Measurements from ENCODE around the gene ETFA.

ETFA gene

DNA sequence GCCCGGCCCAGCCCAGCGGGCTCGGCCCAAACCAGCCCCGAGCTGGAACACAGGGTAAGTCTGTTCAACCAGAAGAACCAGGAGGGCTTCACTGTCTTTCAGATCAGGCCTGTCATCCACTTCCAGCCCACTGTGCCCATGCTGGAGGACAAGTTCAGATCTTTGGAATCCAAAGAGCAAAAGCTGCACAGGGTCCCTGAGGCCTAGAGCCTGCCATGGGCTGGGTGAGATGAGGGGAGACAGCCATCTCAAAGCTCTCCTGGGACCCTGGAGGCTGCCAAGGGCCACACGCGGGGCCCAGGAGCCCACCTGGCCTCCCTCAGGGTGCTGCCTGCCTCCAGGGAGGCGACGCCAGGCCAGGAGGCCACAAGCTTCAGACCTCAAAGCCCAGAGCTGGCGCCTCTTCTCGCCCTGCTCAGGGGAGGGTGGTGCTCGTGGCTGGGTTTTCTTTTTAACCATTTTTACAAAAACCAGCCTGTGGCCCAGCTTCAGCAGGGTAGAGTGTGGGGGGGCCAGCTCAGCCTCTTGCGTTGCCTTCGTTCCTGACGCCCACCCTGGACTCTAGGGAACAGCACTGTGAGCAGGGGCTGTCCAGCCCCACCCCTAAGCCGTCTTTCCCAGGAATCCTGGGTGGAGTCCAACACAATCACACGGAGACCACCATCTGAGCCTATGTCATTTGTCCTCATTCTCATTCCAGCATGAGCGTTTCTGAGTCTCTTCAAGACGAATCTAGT lies 107.0 kb downstream of the ETFA start:
- Histone ChIP-seq H3K9ac (ENCODE audit: low read length) (no peak overlapping the region), H3K9me2 (ENCODE audit: low read depth, low read length) (no peaks in the 10 kb centered on the region), H3K9me3 (ENCODE audit: low read length) (no peaks in the 10 kb centered on the region), H3F3A (ENCODE audit: insufficient read depth, low read length) (no peaks in the 10 kb centered on the region), H3K4me1 (ENCODE audit: insufficient read depth, low read length, severe bottlenecking) (no peaks in the 10 kb centered on the region), H3K27ac (ENCODE audit: low read depth, low read length, poor library complexity, severe bottlenecking) (no peak overlapping the region), H3K79me2 (ENCODE audit: insufficient read depth, low read length) (no peaks in the 10 kb centered on the region), H3K36me3 (ENCODE audit: insufficient read depth, low read length) (peaks cover 10% of the 10 kb centered on the region; the same call in 1 of the 2 replicates), H3K4me3 (ENCODE audit: low read depth, low read length, poor library complexity, severe bottlenecking) (no peak overlapping the region), H3K4me2 (ENCODE audit: low read length) (no peak overlapping the region), H4K20me1 (ENCODE audit: insufficient read depth, low read length) (no peaks in the 10 kb centered on the region), H2AFZ (ENCODE audit: low read length) (no peak overlapping the region), H3K27me3 (ENCODE audit: insufficient read depth, low read length) (no peaks in the 10 kb centered on the region)
- TF ChIP-seq, protein P1, sequence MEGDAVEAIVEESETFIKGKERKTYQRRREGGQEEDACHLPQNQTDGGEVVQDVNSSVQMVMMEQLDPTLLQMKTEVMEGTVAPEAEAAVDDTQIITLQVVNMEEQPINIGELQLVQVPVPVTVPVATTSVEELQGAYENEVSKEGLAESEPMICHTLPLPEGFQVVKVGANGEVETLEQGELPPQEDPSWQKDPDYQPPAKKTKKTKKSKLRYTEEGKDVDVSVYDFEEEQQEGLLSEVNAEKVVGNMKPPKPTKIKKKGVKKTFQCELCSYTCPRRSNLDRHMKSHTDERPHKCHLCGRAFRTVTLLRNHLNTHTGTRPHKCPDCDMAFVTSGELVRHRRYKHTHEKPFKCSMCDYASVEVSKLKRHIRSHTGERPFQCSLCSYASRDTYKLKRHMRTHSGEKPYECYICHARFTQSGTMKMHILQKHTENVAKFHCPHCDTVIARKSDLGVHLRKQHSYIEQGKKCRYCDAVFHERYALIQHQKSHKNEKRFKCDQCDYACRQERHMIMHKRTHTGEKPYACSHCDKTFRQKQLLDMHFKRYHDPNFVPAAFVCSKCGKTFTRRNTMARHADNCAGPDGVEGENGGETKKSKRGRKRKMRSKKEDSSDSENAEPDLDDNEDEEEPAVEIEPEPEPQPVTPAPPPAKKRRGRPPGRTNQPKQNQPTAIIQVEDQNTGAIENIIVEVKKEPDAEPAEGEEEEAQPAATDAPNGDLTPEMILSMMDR (IDR thresholded peaks at IDR 0.05; ENCODE audit: low read length) = no peak
- no peak for TF ChIP-seq EZH2 (IDR thresholded peaks at IDR 0.05; ENCODE audit: borderline replicate concordance, low read length)

DNA sequence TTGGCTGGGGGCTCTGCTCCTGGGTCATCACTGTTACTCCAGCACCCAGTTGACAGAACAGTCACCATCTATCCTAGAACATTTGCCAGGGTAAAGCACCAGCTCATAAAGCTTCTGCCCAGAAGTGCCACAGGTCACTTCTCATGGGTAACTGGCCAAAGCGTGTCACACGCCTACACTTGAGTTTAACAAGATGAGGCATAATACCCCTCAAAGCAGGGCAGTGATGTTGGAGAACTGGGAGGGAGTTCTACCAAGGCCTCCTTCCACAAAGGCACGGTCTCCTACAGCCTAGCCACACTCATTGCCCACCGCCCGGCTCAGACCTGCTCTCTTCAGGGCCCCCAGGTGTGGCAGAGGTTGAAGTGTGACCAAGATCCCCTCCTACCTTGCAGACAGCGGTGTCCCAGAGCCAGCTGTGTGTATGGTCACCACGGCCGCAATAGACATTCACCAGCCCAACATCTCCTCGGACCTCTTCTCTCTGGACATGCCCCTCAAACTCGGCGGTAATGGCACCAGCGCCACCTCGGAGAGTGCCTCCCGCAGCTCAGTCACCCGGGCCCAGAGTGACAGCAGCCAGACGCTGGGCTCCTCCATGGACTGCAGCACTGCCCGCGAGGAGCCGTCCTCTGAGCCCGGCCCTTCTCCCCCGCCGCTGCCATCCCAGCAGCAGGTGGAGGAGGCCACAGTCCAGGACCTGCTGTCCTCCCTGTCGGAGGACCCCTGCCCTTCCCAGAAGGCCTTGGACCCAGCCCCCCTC lies 107.7 kb downstream of the ETFA start:
- TF ChIP-seq EZH2 (IDR thresholded peaks at IDR 0.05; ENCODE audit: borderline replicate concordance, low read length) = no peak
- TF ChIP-seq, protein P1 (IDR thresholded peaks at IDR 0.05; ENCODE audit: low read length) = no peak
- H3K4me1 ChIP-seq (ENCODE audit: insufficient read depth, low read length, severe bottlenecking) = no peaks in the 10 kb centered on the region
- H3K9me2 ChIP-seq (ENCODE audit: low read depth, low read length) = no peaks in the 10 kb centered on the region
- H3K9me3 ChIP-seq (ENCODE audit: low read length) = no peaks in the 10 kb centered on the region
- H3K27me3 ChIP-seq (ENCODE audit: insufficient read depth, low read length) = no peaks in the 10 kb centered on the region
- no peak overlapping the region for H2AFZ ChIP-seq (ENCODE audit: low read length)
- no peaks in the 10 kb centered on the region for H3F3A ChIP-seq (ENCODE audit: insufficient read depth, low read length)
- H3K9ac ChIP-seq (ENCODE audit: low read length) = no peak overlapping the region
- no peaks in the 10 kb centered on the region for H3K79me2 ChIP-seq (ENCODE audit: insufficient read depth, low read length)
- no peak overlapping the region for H3K4me3 ChIP-seq (ENCODE audit: low read depth, low read length, poor library complexity, severe bottlenecking)
- no peak overlapping the region for H3K4me2 ChIP-seq (ENCODE audit: low read length)
- no peaks in the 10 kb centered on the region for H4K20me1 ChIP-seq (ENCODE audit: insufficient read depth, low read length)
- H3K27ac ChIP-seq (ENCODE audit: low read depth, low read length, poor library complexity, severe bottlenecking) = no peak overlapping the region
- peaks cover 10% of the 10 kb centered on the region; the same call in 1 of the 2 replicates for H3K36me3 ChIP-seq (ENCODE audit: insufficient read depth, low read length)

DNA sequence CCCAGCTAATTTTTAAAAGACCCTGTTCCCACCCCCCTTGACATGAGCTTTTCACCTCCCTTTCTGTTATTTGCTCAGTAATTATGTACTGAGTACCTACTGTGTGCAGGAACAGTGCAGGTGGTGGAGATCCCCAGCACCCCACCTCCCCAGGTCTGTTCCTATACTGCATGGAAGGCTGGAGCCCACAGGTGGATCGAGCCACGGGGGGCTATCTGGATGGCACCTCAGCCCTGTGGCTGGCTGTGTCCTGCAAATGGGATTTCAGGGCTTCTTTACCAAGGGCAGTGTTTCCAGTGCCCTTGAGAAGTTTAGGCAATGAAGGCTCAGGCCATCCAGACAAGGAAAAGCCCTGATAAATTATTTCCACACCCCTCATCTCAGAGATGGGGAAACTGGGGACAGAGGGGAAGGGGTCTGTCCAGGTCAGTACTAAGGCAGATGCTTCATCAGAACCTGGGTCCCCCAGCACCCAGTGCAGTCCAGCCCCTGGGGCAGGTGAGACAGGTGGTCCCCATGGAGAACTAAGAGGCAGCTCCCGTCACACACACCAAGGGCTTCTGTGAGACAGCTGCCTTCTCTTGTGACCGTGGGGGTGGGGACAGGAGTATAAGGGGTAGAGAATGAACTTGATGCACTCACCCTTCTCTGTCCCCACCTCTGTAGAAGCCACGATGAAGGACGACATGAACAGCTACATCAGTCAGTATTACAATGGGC lies 109.6 kb downstream of the ETFA start:
- Histone ChIP-seq H3K36me3 (ENCODE audit: insufficient read depth, low read length) (no peaks in the 10 kb centered on the region), H2AFZ (ENCODE audit: low read length) (no peak overlapping the region), H3K27ac (ENCODE audit: low read depth, low read length, poor library complexity, severe bottlenecking) (no peak overlapping the region), H3F3A (ENCODE audit: insufficient read depth, low read length) (no peaks in the 10 kb centered on the region), H3K9me3 (ENCODE audit: low read length) (no peaks in the 10 kb centered on the region), H3K4me1 (ENCODE audit: insufficient read depth, low read length, severe bottlenecking) (no peaks in the 10 kb centered on the region), H3K9me2 (ENCODE audit: low read depth, low read length) (no peaks in the 10 kb centered on the region), H3K79me2 (ENCODE audit: insufficient read depth, low read length) (no peaks in the 10 kb centered on the region), H3K4me2 (ENCODE audit: low read length) (no peak overlapping the region), H4K20me1 (ENCODE audit: insufficient read depth, low read length) (no peaks in the 10 kb centered on the region), H3K27me3 (ENCODE audit: insufficient read depth, low read length) (no peaks in the 10 kb centered on the region), H3K9ac (ENCODE audit: low read length) (no peak overlapping the region), H3K4me3 (ENCODE audit: low read depth, low read length, poor library complexity, severe bottlenecking) (no peak overlapping the region)
- TF ChIP-seq, protein P1 (IDR thresholded peaks at IDR 0.05; ENCODE audit: low read length) = no peak
- no peak for TF ChIP-seq EZH2 (IDR thresholded peaks at IDR 0.05; ENCODE audit: borderline replicate concordance, low read length)

All from OCI-LY1 (cell line).